Measurements from ENCODE around the gene FUNDC1. TPM values are rescaled to one million over a fixed set of nuclear protein-coding genes. Genes with fewer than 3 reads are reported as not detected.

Gene FUNDC1
- total RNA-seq: 19.7 and 21.1 TPM in 2 replicates
- long read RNA-seq, transcript FUNDC1-201 (5 exons, 1,196 nt): major isoform, 8 of 11 reads
- long read RNA-seq, partial matches to known transcripts: 1 of 11 reads
- long read RNA-seq, other reads (novel, unspliced or antisense): 0 of 11 reads

DNA sequence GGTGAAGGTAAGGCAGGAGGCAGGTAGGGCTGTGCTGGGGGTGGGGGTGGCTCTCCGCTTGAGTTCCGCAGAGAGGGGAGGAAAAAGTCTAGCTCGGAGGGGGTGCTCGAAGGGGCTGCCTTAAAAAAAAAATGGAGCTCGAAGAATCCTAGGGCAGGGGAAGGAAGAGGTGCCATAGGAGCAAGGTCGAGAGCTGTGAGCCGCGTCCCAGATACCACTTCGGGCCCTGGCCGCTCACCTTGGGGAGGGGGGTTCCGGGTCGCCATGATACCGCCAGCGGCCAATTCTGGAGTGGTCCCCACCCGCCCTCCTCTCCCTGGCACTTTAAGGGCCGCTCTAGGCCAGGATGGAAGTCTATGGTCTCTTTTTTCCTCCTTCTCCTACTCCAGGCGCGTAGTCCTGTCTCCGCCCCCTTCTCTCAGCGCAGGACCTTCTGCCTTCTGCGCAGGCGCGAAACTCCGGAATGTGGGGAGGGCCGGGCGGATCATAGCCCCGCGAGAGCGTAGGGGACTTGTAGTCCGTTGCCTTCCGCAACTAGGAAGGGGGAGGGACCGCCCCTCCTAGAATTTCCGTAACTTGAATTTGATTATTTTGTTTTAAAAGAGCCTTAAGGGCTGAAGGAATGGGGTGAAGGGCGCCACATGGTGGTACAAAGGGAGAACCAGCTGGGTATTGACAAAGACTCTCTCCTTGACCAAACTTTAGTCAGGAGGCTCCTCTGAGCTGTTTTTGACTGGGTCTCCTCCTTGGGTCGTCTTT is at the start of gene FUNDC1:
Gene FUNDC1 (minus strand): TSS at position 293 of the 759 bp plus-strand sequence. CDS start 27 bp downstream, at position 266.
- H3K4me1 Mint-ChIP-seq (ENCODE audit: low read depth): peaks cover 9% of the 10 kb centered on the region
- peaks cover 23% of the 10 kb centered on the region for H3K9me3 Mint-ChIP-seq (ENCODE audit: low read depth)
- peak within 1 kb of the TSS; percentile 92 for H3K4me3 Mint-ChIP-seq (ENCODE audit: low read depth)
- TF ChIP-seq CTCF (IDR thresholded peaks at IDR 0.05; ENCODE audit: unreplicated experiment): peak; percentile 47
- peaks cover 10% of the 10 kb centered on the region for H3K36me3 Mint-ChIP-seq (ENCODE audit: insufficient read depth)
- H3K27ac Mint-ChIP-seq: peak within 1 kb of the TSS; percentile 98
- DNase-seq (ENCODE audit: low spot score, unreplicated experiment): peak; percentile 90
- no peaks in the 10 kb centered on the region for H3K27me3 Mint-ChIP-seq

DNA sequence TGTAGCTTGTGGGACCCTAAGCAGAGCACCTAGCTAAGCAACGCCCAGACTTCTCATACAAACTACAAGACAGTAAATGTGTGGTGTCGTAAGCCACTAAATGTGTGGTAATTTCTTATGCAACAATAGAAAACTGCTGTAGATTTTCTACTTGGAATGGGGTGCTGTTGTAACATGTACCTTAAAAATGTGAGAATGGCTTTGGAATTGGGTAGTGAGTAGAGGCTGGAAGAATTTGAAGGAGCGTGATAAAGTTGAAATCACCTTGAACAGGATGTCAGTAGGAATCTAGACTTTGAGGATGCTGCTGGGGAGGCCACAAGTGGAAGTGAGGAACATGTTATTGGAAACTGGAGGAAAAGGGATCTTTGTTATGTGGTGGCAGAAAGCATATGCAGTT is 43.2 kb upstream of the FUNDC1 start:
- Mint-ChIP-seq H3K9me3 (ENCODE audit: low read depth) (peaks cover 10% of the 10 kb centered on the region), H3K27ac (no peak overlapping the region), H3K36me3 (ENCODE audit: insufficient read depth) (no peaks in the 10 kb centered on the region), H3K4me1 (ENCODE audit: low read depth) (no peaks in the 10 kb centered on the region), H3K27me3 (no peaks in the 10 kb centered on the region), H3K4me3 (ENCODE audit: low read depth) (no peak overlapping the region)
- TF ChIP-seq CTCF (IDR thresholded peaks at IDR 0.05; ENCODE audit: unreplicated experiment): no peak
- no peak for DNase-seq (ENCODE audit: low spot score, unreplicated experiment)

DNA sequence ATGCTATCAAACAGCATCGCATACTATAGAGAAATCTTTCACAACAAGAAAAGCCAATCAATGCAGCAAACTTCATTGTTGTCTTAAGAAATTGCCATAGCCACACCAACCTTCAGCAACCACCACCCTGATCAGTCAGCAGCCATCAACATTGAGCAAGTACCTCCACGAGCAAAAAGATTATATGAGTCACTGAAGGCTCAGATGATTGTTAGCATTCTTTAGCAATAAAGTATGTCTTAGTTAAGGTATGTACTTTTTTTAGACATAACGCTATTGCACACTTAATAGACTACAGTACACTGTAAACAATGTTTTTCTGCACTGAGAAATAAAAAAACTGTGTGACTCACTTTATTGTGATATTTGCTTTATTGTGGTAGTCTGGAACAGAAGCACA is 37.8 kb upstream of the FUNDC1 start:
- no peak for DNase-seq (ENCODE audit: low spot score, unreplicated experiment)
- no peak overlapping the region for H3K4me3 Mint-ChIP-seq (ENCODE audit: low read depth)
- peaks cover 15% of the 10 kb centered on the region for H3K9me3 Mint-ChIP-seq (ENCODE audit: low read depth)
- no peaks in the 10 kb centered on the region for H3K4me1 Mint-ChIP-seq (ENCODE audit: low read depth)
- H3K36me3 Mint-ChIP-seq (ENCODE audit: insufficient read depth): no peaks in the 10 kb centered on the region
- H3K27me3 Mint-ChIP-seq: no peaks in the 10 kb centered on the region
- no peak overlapping the region for H3K27ac Mint-ChIP-seq
- TF ChIP-seq CTCF (IDR thresholded peaks at IDR 0.05; ENCODE audit: unreplicated experiment): no peak

DNA sequence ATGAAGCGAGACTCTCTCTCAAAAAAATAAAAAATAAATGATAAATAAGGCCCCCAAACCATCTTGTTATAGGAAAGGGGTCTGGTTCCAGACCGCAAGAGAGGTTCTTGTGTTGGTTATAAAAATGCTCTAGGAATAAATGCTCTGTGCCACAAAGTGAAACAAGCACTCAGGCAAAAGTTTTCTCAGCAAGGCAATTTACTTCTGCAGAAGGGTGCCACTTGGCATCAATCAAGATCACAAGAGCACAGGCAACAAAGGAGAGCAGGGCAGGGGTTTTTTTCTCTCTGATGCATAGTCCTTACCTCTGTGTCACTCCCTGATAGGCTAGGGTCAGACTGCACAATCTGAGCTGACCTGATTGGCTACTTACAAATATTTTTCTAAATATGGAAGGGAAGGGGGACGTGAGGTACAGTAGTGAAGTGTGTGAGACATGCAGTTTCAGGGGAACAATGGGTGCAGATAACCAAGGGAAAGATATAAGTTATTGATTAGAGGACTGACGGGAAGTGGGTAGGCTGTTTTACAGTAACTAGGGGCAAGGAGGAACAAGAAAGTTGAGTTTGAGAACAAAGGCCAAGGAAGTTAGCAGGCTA is 29.8 kb upstream of the FUNDC1 start:
- Mint-ChIP-seq H3K9me3 (ENCODE audit: low read depth) (peaks cover 30% of the 10 kb centered on the region), H3K27ac (no peak overlapping the region), H3K27me3 (no peaks in the 10 kb centered on the region), H3K4me1 (ENCODE audit: low read depth) (no peaks in the 10 kb centered on the region), H3K4me3 (ENCODE audit: low read depth) (no peak overlapping the region), H3K36me3 (ENCODE audit: insufficient read depth) (peaks cover 4% of the 10 kb centered on the region)
- no peak for TF ChIP-seq CTCF (IDR thresholded peaks at IDR 0.05; ENCODE audit: unreplicated experiment)
- DNase-seq (ENCODE audit: low spot score, unreplicated experiment): no peak

DNA sequence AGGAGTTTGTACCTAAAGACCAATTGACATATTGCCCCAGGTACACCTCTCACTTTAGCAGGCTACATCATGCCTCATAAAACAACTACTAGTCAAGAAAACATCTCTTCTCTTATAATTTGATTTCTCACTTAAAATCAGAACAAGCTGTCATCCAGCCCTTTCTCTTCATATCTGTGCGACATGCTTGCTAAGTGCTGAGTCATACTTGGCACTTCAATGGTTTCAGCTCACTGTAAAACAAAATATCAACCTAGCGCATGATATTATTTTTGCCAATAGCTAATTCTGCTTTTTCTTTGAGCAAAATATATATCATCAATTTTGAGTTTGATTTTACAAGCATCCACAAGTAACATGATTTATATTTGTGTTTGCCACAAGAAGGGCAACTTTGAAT is 27.9 kb upstream of the FUNDC1 start:
- Mint-ChIP-seq H3K9me3 (ENCODE audit: low read depth) (peaks cover 34% of the 10 kb centered on the region), H3K36me3 (ENCODE audit: insufficient read depth) (peaks cover 6% of the 10 kb centered on the region), H3K4me1 (ENCODE audit: low read depth) (no peaks in the 10 kb centered on the region), H3K4me3 (ENCODE audit: low read depth) (no peak overlapping the region), H3K27me3 (no peaks in the 10 kb centered on the region), H3K27ac (no peak overlapping the region)
- TF ChIP-seq CTCF (IDR thresholded peaks at IDR 0.05; ENCODE audit: unreplicated experiment): no peak
- DNase-seq (ENCODE audit: low spot score, unreplicated experiment): no peak
